Astrocyte of the spinal cord (primary cell): ENCODE results near the gene PDXP.

Experiments
- DNase-seq: peaks from one replicate; pipeline ENCODE4 v3.0.0; 2011; ENCODE audit warnings: low read depth, low spot score
- H3K4me3 ChIP-seq: 2 replicates; pipeline ENCODE4 v1.5.1; 2011; ENCODE audit warnings: low read depth, mild to moderate bottlenecking, low read length, moderate library complexity
- in situ Hi-C: cut with HindIII; loops from 2 replicates; pipeline ENCODE4 v1.10.0; 2017; ENCODE audit warnings: low sequenced_read_pairs
- TF ChIP-seq, protein P1 (sequence below): IDR thresholded peaks from 2 replicates; pipeline ENCODE4 v1.5.1; 2012; ENCODE audit warnings: low read depth, mild to moderate bottlenecking, low read length, inconsistent platforms

Gene PDXP

DNA sequence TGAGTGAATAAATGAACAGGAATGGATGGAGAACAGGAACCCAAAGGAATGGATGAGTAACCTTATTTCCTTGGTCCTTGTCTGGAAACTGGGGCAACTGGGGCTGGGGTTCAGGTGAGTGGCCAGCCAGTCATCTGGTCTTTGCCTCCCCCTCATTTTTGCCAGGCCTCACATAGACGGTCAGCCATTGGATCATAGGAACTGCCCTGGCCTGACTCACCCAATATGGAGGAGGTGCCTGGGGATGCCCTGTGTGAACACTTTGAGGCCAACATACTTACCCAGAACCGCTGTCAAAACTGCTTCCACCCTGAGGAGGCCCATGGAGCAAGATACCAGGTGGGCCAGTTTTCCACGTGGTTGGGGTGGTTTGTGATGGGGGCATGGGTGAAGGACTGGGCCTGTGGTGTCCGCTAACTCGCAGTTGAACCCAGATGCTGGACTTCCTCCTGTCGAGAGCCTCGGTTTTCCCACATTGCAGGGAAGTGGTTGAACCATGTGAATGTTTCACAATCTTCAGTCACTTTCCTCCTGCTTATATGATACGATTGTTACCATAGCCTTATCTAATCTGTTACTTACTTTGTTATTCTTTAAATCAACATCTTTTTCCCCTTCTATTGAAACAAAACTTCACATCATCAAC lies 42.7 kb downstream of the PDXP start:
- in situ Hi-C loops = no loop called here
- H3K4me3 ChIP-seq = no peak overlapping the region
- DNase-seq = no peak
- TF ChIP-seq, protein P1, sequence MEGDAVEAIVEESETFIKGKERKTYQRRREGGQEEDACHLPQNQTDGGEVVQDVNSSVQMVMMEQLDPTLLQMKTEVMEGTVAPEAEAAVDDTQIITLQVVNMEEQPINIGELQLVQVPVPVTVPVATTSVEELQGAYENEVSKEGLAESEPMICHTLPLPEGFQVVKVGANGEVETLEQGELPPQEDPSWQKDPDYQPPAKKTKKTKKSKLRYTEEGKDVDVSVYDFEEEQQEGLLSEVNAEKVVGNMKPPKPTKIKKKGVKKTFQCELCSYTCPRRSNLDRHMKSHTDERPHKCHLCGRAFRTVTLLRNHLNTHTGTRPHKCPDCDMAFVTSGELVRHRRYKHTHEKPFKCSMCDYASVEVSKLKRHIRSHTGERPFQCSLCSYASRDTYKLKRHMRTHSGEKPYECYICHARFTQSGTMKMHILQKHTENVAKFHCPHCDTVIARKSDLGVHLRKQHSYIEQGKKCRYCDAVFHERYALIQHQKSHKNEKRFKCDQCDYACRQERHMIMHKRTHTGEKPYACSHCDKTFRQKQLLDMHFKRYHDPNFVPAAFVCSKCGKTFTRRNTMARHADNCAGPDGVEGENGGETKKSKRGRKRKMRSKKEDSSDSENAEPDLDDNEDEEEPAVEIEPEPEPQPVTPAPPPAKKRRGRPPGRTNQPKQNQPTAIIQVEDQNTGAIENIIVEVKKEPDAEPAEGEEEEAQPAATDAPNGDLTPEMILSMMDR = no peak

DNA sequence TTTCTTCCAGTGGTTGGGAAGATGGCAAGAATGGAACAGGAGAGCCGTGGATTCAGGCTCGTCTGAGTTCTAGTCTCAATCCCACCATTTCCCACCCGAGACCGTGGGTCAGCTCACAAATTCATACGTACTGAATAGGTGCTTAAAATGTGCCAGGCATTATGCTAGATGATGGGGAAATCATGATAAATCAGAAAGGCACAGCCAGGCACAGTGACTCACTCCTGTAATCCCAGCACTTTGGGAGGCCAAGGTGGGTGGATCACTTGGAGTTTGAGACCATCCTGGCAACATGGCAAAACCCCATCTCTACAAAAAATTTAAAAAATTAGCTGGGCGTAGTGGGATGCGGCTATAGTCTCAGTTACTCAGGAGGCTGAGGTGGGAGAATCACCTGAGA lies 45.4 kb downstream of the PDXP start:
- TF ChIP-seq, protein P1 = no peak
- in situ Hi-C loops = no loop called here
- no peak for DNase-seq
- H3K4me3 ChIP-seq = no peak overlapping the region

DNA sequence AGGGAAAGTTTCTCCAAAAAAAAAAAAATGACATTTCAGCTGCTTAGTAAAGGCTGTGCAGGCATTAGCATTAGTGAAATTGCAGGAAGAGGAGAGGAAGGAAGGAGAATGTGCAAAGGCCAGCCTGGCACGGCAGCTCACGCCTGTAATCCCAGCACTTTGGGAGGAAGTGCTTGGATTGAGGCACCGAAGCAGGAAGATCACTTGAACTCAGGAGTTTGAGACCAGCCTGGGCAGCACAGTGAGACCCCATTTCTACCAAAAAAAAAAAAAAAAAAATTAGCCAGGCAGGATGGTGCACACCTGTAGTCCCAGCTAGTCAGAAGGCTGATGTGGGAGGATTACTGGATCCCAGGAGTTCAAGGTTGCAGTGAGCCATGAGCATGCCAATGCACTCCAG lies 46.1 kb downstream of the PDXP start:
- H3K4me3 ChIP-seq = no peak overlapping the region
- in situ Hi-C loops = no loop called here
- DNase-seq = no peak
- TF ChIP-seq, protein P1 = no peak

DNA sequence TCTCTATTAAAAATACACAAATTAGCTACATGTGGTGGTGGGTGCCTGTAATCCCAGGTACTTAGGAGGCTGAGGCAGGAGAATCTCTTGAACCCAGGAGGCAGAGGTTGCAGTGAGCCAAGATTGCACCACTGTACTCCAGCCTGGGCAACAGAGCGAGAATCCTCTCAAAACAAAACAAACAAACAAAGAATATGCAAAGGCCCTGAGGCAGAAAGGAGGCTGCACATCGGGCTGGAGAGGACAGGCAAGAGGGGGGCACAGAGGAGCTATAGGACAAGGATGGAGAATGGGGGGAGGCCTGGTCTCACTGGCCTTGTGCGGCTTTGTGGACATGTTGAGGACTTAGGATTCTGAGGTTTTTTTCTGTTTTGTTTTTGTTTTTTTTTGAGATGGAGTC lies 46.7 kb downstream of the PDXP start:
- DNase-seq = no peak
- TF ChIP-seq, protein P1 = no peak
- H3K4me3 ChIP-seq = no peak overlapping the region
- in situ Hi-C loops = no loop called here

DNA sequence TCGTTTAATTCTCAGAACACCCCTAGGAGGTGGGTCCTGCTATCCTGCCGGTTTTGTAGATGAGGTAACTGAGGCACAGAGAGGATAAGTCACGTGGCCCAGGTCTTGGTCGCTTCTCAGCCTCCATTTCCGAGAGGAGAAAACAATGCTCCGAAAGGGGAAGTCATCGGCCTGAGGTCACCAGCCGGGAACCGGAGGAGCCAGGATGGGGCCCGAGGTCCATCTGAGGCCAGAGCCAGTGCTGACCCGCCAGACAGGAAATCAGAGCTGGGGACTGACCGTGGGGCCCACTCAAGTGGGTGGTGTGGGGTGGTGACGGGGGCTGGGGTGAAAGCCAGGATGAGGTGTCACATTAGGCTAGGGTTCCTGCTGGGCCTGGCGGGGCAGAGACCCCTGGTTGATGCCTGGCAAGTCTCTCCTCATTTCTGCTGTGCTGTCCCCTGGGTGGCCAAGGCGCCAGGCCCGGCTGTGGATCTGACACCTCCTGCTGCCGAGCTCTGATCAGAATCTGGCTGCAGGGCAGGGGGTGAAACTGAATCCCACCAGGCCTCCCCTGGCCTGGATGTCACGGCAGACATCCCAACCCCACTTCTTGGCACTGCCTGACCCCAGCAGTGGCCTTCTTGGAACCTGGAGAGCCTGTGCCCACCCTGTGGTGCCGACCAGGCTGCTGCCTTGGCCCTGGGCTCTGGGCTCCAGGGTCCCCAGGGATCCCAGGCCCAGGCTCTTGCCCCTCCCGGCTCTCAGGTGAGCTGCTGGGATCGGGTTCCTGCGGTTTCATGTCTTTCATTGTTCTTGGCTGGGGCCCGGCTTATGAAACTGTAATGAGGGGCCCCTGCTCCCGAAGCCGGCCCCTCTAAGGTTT lies 50.3 kb downstream of the PDXP start:
- no peak for DNase-seq
- H3K4me3 ChIP-seq = no peak overlapping the region
- in situ Hi-C loops = no loop called here
- TF ChIP-seq, protein P1 = no peak

DNA sequence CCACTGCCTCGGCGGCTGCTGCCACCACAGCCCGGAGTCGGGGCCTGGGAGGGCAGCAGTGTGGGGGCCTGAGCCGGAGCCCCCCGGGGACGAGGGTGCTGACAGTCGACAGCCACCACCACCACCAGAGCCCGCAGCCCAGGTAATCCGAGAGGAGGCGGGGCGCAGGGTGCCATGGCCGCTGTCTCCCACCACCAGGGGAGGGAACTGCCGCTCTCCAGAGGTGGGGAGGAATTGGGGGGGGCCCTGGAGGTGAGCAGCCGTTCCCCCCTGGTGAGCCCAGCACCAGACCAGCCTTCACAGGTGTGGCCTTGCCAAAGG lies 50.9 kb downstream of the PDXP start:
- H3K4me3 ChIP-seq = no peak overlapping the region
- DNase-seq = no peak
- in situ Hi-C loops = no loop called here
- TF ChIP-seq, protein P1 = no peak
